Stimulated activated memory B cell treated with anti-CD40 and anti-IgM and Interleukin-4, amounts not matched to agents 10 μg/mL and 1 μg/mL and 100 μg/mL, for 72 hours (primary cell): ENCODE data around the gene GALNT8.
A peak's percentile ranks its signal among the peaks of the same experiment; 100 is the strongest.

ENCODE experiments used
- ATAC-seq: fragments of 150-1000 bp; cut with Tn5 transposase; 2 replicates; pipeline ENCODE4 v1.10.0; 2021
- H3K27ac Mint-ChIP-seq: one replicate; pipeline ENCODE4 v1.8.0; 2022; ENCODE audit warnings: mild to moderate bottlenecking, mixed read lengths
- H3K27me3 Mint-ChIP-seq: one replicate; pipeline ENCODE4 v1.8.0; 2022; ENCODE audit warnings: mixed read lengths
- H3K36me3 Mint-ChIP-seq: one replicate; pipeline ENCODE4 v1.8.0; 2022; ENCODE audit warnings: mixed read lengths
- H3K4me1 Mint-ChIP-seq: one replicate; pipeline ENCODE4 v1.8.0; 2022; ENCODE audit warnings: mixed read lengths
- H3K4me3 Mint-ChIP-seq: one replicate; pipeline ENCODE4 v1.8.0; 2022; ENCODE audit warnings: mild to moderate bottlenecking, moderate library complexity, mixed read lengths
- H3K9me3 Mint-ChIP-seq: one replicate; pipeline ENCODE4 v1.8.0; 2022; ENCODE audit warnings: mixed read lengths

Gene GALNT8

GRCh38 chr12:4771960-4772566 is 51.9 kb downstream of the GALNT8 start:
- H3K4me3 Mint-ChIP-seq = no peak overlapping the region
- no peaks in the 10 kb centered on the region for H3K4me1 Mint-ChIP-seq
- peaks cover 30% of the 10 kb centered on the region for H3K27me3 Mint-ChIP-seq
- H3K36me3 Mint-ChIP-seq = no peaks in the 10 kb centered on the region
- H3K9me3 Mint-ChIP-seq = no peaks in the 10 kb centered on the region
- ATAC-seq = no peak
- no peak overlapping the region for H3K27ac Mint-ChIP-seq

- peaks cover 41% of the 10 kb centered on the region for H3K27me3 Mint-ChIP-seq
- H3K4me3 Mint-ChIP-seq = no peak overlapping the region
- ATAC-seq = no peak
- H3K4me1 Mint-ChIP-seq = no peaks in the 10 kb centered on the region
- H3K27ac Mint-ChIP-seq = no peak overlapping the region
- H3K9me3 Mint-ChIP-seq = no peaks in the 10 kb centered on the region
- no peaks in the 10 kb centered on the region for H3K36me3 Mint-ChIP-seq
Observed at GRCh38 chr12:4775936-4776335, 55.7 kb downstream of the GALNT8 start.

GRCh38 chr12:4779749-4780148 is 59.5 kb downstream of the GALNT8 start:
- Mint-ChIP-seq H3K4me1 (no peaks in the 10 kb centered on the region), H3K27me3 (peaks cover 44% of the 10 kb centered on the region), H3K9me3 (peaks cover 4% of the 10 kb centered on the region), H3K4me3 (no peak overlapping the region), H3K27ac (no peak overlapping the region), H3K36me3 (peaks cover 4% of the 10 kb centered on the region)
- ATAC-seq = no peak

GRCh38 chr12:4780641-4781611 is 60.7 kb downstream of the GALNT8 start:
- Mint-ChIP-seq H3K9me3 (peaks cover 4% of the 10 kb centered on the region), H3K27me3 (peaks cover 55% of the 10 kb centered on the region), H3K27ac (no peak overlapping the region), H3K36me3 (peaks cover 10% of the 10 kb centered on the region), H3K4me1 (no peaks in the 10 kb centered on the region), H3K4me3 (no peak overlapping the region)
- ATAC-seq = no peak

GRCh38 chr12:4784404-4785054 is 64.3 kb downstream of the GALNT8 start:
- no peak for ATAC-seq
- Mint-ChIP-seq H3K4me1 (no peaks in the 10 kb centered on the region), H3K36me3 (peaks cover 10% of the 10 kb centered on the region), H3K27me3 (peaks cover 53% of the 10 kb centered on the region), H3K27ac (no peak overlapping the region), H3K9me3 (peaks cover 4% of the 10 kb centered on the region), H3K4me3 (no peak overlapping the region)

- Mint-ChIP-seq H3K27ac (no peak overlapping the region), H3K9me3 (peaks cover 11% of the 10 kb centered on the region), H3K27me3 (peaks cover 43% of the 10 kb centered on the region), H3K4me3 (no peak overlapping the region), H3K4me1 (no peaks in the 10 kb centered on the region), H3K36me3 (peaks cover 15% of the 10 kb centered on the region)
- ATAC-seq = no peak
Observed at GRCh38 chr12:4786795-4787194, 66.6 kb downstream of the GALNT8 start.

- Mint-ChIP-seq H3K27me3 (peaks cover 40% of the 10 kb centered on the region), H3K27ac (no peak overlapping the region), H3K9me3 (peaks cover 11% of the 10 kb centered on the region)
Observed at GRCh38 chr12:4787965-4788364, 67.8 kb downstream of the GALNT8 start.

GRCh38 chr12:4789776-4790175 is 69.6 kb downstream of the GALNT8 start:
- H3K4me3 Mint-ChIP-seq = no peak overlapping the region
- H3K27me3 Mint-ChIP-seq = peaks cover 40% of the 10 kb centered on the region
- ATAC-seq = no peak
- H3K9me3 Mint-ChIP-seq = peaks cover 8% of the 10 kb centered on the region
- H3K27ac Mint-ChIP-seq = no peak overlapping the region
- peaks cover 11% of the 10 kb centered on the region for H3K36me3 Mint-ChIP-seq
- no peaks in the 10 kb centered on the region for H3K4me1 Mint-ChIP-seq

More at GRCh38 chr12:4787965-4788364, 67.8 kb downstream of the GALNT8 start:
- H3K36me3 Mint-ChIP-seq = peaks cover 15% of the 10 kb centered on the region
- no peaks in the 10 kb centered on the region for H3K4me1 Mint-ChIP-seq
- H3K4me3 Mint-ChIP-seq = no peak overlapping the region
- no peak for ATAC-seq

- Mint-ChIP-seq H3K27me3 (peaks cover 23% of the 10 kb centered on the region), H3K36me3 (peaks cover 5% of the 10 kb centered on the region), H3K4me1 (no peaks in the 10 kb centered on the region), H3K4me3 (no peak overlapping the region), H3K9me3 (peaks cover 8% of the 10 kb centered on the region), H3K27ac (no peak overlapping the region)
- no peak for ATAC-seq
Observed at GRCh38 chr12:4791497-4791896, 71.3 kb downstream of the GALNT8 start.

GRCh38 chr12:4794491-4794890 is 74.3 kb downstream of the GALNT8 start:
- Mint-ChIP-seq H3K36me3 (peaks cover 5% of the 10 kb centered on the region), H3K4me1 (no peaks in the 10 kb centered on the region), H3K9me3 (peaks cover 8% of the 10 kb centered on the region), H3K4me3 (no peak overlapping the region), H3K27me3 (peaks cover 28% of the 10 kb centered on the region), H3K27ac (no peak overlapping the region)
- ATAC-seq = no peak

- peaks cover 3% of the 10 kb centered on the region for H3K9me3 Mint-ChIP-seq
- no peak overlapping the region for H3K4me3 Mint-ChIP-seq
- no peak overlapping the region for H3K27ac Mint-ChIP-seq
- H3K27me3 Mint-ChIP-seq = peaks cover 27% of the 10 kb centered on the region
- ATAC-seq = no peak
- no peaks in the 10 kb centered on the region for H3K36me3 Mint-ChIP-seq
- no peaks in the 10 kb centered on the region for H3K4me1 Mint-ChIP-seq
Observed at GRCh38 chr12:4796216-4796615, 76.0 kb downstream of the GALNT8 start.

- peaks cover 27% of the 10 kb centered on the region for H3K27me3 Mint-ChIP-seq
Observed at GRCh38 chr12:4796694-4797482, 76.7 kb downstream of the GALNT8 start.

GRCh38 chr12:4800555-4800954 is 80.4 kb downstream of the GALNT8 start:
- H3K27me3 Mint-ChIP-seq = peaks cover 29% of the 10 kb centered on the region
- no peak for ATAC-seq
- H3K4me3 Mint-ChIP-seq = no peak overlapping the region
- no peaks in the 10 kb centered on the region for H3K9me3 Mint-ChIP-seq
- peaks cover 4% of the 10 kb centered on the region for H3K36me3 Mint-ChIP-seq
- peaks cover 10% of the 10 kb centered on the region for H3K4me1 Mint-ChIP-seq
- H3K27ac Mint-ChIP-seq = no peak overlapping the region

More at GRCh38 chr12:4796694-4797482, 76.7 kb downstream of the GALNT8 start:
- Mint-ChIP-seq H3K27ac (no peak overlapping the region), H3K9me3 (no peaks in the 10 kb centered on the region), H3K4me1 (no peaks in the 10 kb centered on the region), H3K4me3 (no peak overlapping the region), H3K36me3 (no peaks in the 10 kb centered on the region)
- no peak for ATAC-seq

- peak; percentile 64 for ATAC-seq
- H3K4me1 Mint-ChIP-seq = peaks cover 24% of the 10 kb centered on the region
- no peaks in the 10 kb centered on the region for H3K9me3 Mint-ChIP-seq
- H3K27me3 Mint-ChIP-seq = peaks cover 30% of the 10 kb centered on the region
- no peak overlapping the region for H3K4me3 Mint-ChIP-seq
- peaks cover 4% of the 10 kb centered on the region for H3K36me3 Mint-ChIP-seq
- H3K27ac Mint-ChIP-seq = no peak overlapping the region
Observed at GRCh38 chr12:4802841-4803240, 82.6 kb downstream of the GALNT8 start.
